Neural cell (in vitro differentiated cells): ENCODE data around the gene USP37. TPM values are rescaled to one million over a fixed set of nuclear protein-coding genes. Genes with fewer than 3 reads are reported as not detected.

Experiments used
- H2AFZ ChIP-seq: fragments of 200-600, 300-800 bp; sonication (generic), shearing (Covaris generic); 2 replicates; pipeline ENCODE4 v1.6.0; 2014; ENCODE audit warnings: low read depth, mild to moderate bottlenecking, antibody characterized with exemption, low read length, moderate library complexity
- H3F3A ChIP-seq: fragments of 200-600 bp; shearing (Covaris generic); 2 replicates; pipeline ENCODE4 v1.6.1; 2016; ENCODE audit warnings: mild to moderate bottlenecking, moderate library complexity, mixed read lengths, antibody characterized with exemption, low read length; ENCODE audit not compliant: insufficient read depth, poor library complexity, severe bottlenecking
- H3K27ac ChIP-seq: fragments of 200-600, 300-800 bp; sonication (generic), shearing (Covaris generic); 2 replicates; pipeline ENCODE4 v1.5.1; 2014; ENCODE audit warnings: mild to moderate bottlenecking, low read length, moderate library complexity
- H3K27me3 ChIP-seq: fragments of 300-800, 200-600 bp; sonication (generic), shearing (Covaris generic); 2 replicates; pipeline ENCODE4 v1.6.0; 2014; ENCODE audit warnings: mild to moderate bottlenecking, low read depth, low read length, moderate library complexity; ENCODE audit not compliant: insufficient read depth
- H3K36me3 ChIP-seq: fragments of 300-800, 200-600 bp; sonication (generic), shearing (Covaris generic); 2 replicates; pipeline ENCODE4 v1.5.1; 2014; ENCODE audit warnings: mild to moderate bottlenecking, antibody characterized with exemption, low read length, moderate library complexity; ENCODE audit not compliant: insufficient read depth
- H3K4me2 ChIP-seq: fragments of 300-800, 200-600 bp; sonication (generic), shearing (Covaris generic); 2 replicates; pipeline ENCODE4 v1.6.0; 2014; ENCODE audit warnings: mild to moderate bottlenecking, low read length
- H3K4me3 ChIP-seq: fragments of 300-800, 200-600 bp; sonication (generic), shearing (Covaris generic); 2 replicates; pipeline ENCODE4 v1.5.1; 2014; ENCODE audit warnings: mild to moderate bottlenecking, low read length, moderate library complexity
- H3K79me2 ChIP-seq: fragments of 200-600 bp; shearing (Covaris generic); replicated peaks from 2 replicates; pipeline ENCODE4 v1.6.0; 2014; ENCODE audit warnings: mild to moderate bottlenecking, low read length, moderate library complexity; ENCODE audit not compliant: insufficient read depth
- H3K9ac ChIP-seq: fragments of 300-800, 200-600 bp; sonication (generic), shearing (Covaris generic); 2 replicates; pipeline ENCODE4 v1.6.1; 2016; ENCODE audit warnings: mild to moderate bottlenecking, low read length, mixed read lengths
- H3K9me2 ChIP-seq: fragments of 200-600 bp; shearing (Covaris generic); 2 replicates; pipeline ENCODE4 v1.6.1; 2016; ENCODE audit warnings: mild to moderate bottlenecking, low read length, mixed read lengths; ENCODE audit not compliant: insufficient read depth
- H3K9me3 ChIP-seq: fragments of 200-600, 300-800 bp; sonication (generic), shearing (Covaris generic); 2 replicates; pipeline ENCODE4 v1.6.1; 2016; ENCODE audit warnings: mild to moderate bottlenecking, mixed run types, low read length, moderate library complexity, mixed read lengths
- H4K20me1 ChIP-seq: fragments of 200-600 bp; shearing (Covaris generic); 2 replicates; pipeline ENCODE4 v1.6.1; 2016; ENCODE audit warnings: mild to moderate bottlenecking, mixed run types; ENCODE audit not compliant: insufficient read depth
- CTCF ChIP-seq: fragments of 450-650 bp; IDR thresholded peaks from 2 replicates; pipeline ENCODE4 v1.5.1; 2014; ENCODE audit warnings: antibody characterized with exemption, mild to moderate bottlenecking, moderate library complexity; ENCODE audit not compliant: poor library complexity, severe bottlenecking
- EP300 ChIP-seq: fragments of 450-650 bp; conservative IDR thresholded peaks from 2 replicates; pipeline ENCODE4 v1.6.1; 2014; ENCODE audit warnings: antibody characterized with exemption, mild to moderate bottlenecking, moderate library complexity; ENCODE audit not compliant: poor library complexity, severe bottlenecking
- EZH2 ChIP-seq: fragments of 200-600, 300-800 bp; shearing (Covaris generic), sonication (generic); IDR thresholded peaks from 2 replicates; pipeline ENCODE4 v1.6.1; 2014; ENCODE audit warnings: antibody characterized with exemption, low read length, borderline replicate concordance, mild to moderate bottlenecking; ENCODE audit not compliant: insufficient read depth, poor library complexity, severe bottlenecking
- MXI1 ChIP-seq: fragments of 450-650 bp; conservative IDR thresholded peaks from 2 replicates; pipeline ENCODE4 v1.6.1; 2014; ENCODE audit warnings: antibody characterized with exemption, mild to moderate bottlenecking; ENCODE audit not compliant: poor library complexity, severe bottlenecking
- POLR2AphosphoS5 ChIP-seq: IDR thresholded peaks from 2 replicates; pipeline ENCODE4 v1.6.1; 2012
- RAD21 ChIP-seq: fragments of 450-650 bp; conservative IDR thresholded peaks from 2 replicates; pipeline ENCODE4 v1.6.1; 2014; ENCODE audit warnings: antibody characterized with exemption, mild to moderate bottlenecking, moderate library complexity
- REST ChIP-seq: IDR thresholded peaks from 2 replicates; pipeline ENCODE4 v1.6.1; 2012; ENCODE audit warnings: borderline replicate concordance
- SMC3 ChIP-seq: fragments of 450-650 bp; conservative IDR thresholded peaks from 2 replicates; pipeline ENCODE4 v1.6.1; 2014; ENCODE audit warnings: antibody characterized with exemption, mild to moderate bottlenecking, moderate library complexity; ENCODE audit not compliant: poor library complexity
- TAF1 ChIP-seq: IDR thresholded peaks from 2 replicates; pipeline ENCODE4 v1.6.1; 2012; ENCODE audit warnings: low read depth
- polyA plus RNA-seq: library from polyadenylated mRNA; depleted of rRNA; stranded (reverse); fragments of >200 nt; gene quantifications from 2 replicates; pipeline ENCODE4 v1.2.3, GENCODE V29; 2014

Gene USP37
- polyA plus RNA-seq, 1 donor from 2014 or later, result 16.5 TPM

GRCh38 chr2:218429911-218430692 is 138.0 kb downstream of the USP37 start:
- Histone ChIP-seq H3K9me2 (no peaks in the 10 kb centered on the region), H3K79me2 (no peaks in the 10 kb centered on the region), H3K9ac (no peak overlapping the region), H3K9me3 (no peaks in the 10 kb centered on the region), H4K20me1 (no peaks in the 10 kb centered on the region), H3K4me2 (no peak overlapping the region), H2AFZ (no peak overlapping the region), H3K27ac (no peak overlapping the region), H3K4me3 (no peak overlapping the region), H3F3A (no peaks in the 10 kb centered on the region), H3K27me3 (no peaks in the 10 kb centered on the region), H3K36me3 (no peaks in the 10 kb centered on the region)
- TF ChIP-seq SMC3 (no peak), MXI1 (no peak), REST (no peak), RAD21 (no peak), EP300 (no peak), EZH2 (no peak), CTCF (no peak), TAF1 (no peak), POLR2AphosphoS5 (no peak)

- Histone ChIP-seq H3K4me2 (no peak overlapping the region), H3K27me3 (no peaks in the 10 kb centered on the region), H3K9me3 (no peaks in the 10 kb centered on the region), H3K36me3 (no peaks in the 10 kb centered on the region), H2AFZ (no peak overlapping the region), H3K27ac (no peak overlapping the region), H3F3A (no peaks in the 10 kb centered on the region), H4K20me1 (no peaks in the 10 kb centered on the region), H3K9me2 (no peaks in the 10 kb centered on the region), H3K4me3 (no peak overlapping the region), H3K9ac (no peak overlapping the region), H3K79me2 (no peaks in the 10 kb centered on the region)
- TF ChIP-seq RAD21 (no peak), TAF1 (no peak), REST (no peak)
These were observed 139.1 kb downstream of the USP37 start for GRCh38 chr2:218428846-218429558.
